ENCODE measurements around the gene FCAR.
"Not testable (repeated sequence)": the region's sequence is repeated elsewhere in the genome, so short reads cannot be mapped to it uniquely, and the experiment has no call there.

DNA sequence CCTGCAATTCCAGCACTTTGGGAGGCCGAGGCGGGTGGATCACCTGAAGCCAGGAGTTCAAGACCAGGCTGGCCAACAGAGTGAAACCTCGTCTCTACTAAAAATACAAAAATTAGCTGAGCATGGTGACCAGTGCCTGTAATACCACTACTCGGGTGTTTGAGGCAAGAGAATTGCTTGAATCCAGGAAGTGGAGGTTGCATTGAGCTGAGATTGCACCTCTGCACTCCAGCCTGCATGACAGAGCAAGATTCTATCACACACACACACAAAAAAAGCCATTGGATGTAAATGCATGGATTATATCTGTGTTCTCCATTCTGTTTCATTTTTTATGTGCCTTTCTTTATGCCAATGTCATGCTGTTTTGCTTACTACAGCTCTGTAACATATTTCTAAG is 49.6 kb upstream of the FCAR start:
- TF ChIP-seq EP300 (IDR thresholded peaks at IDR 0.05); FOXS1 (CRISPR knock-in tag; IDR thresholded peaks at IDR 0.05): not testable (repeated sequence)

All from A549 (cell line).